Gastrocnemius medialis (tissue), 4 donors: ENCODE measurements around the gene TMEM132D.

Experiments
- POLR2A ChIP-seq, 2 donors: fragments of 450-650 bp; IDR thresholded peaks; one replicate each; pipeline ENCODE4 v1.6.1; 2017; ENCODE audit warnings: antibody characterized with exemption in 2 of 2, mild to moderate bottlenecking in 2 of 2, moderate library complexity in 2 of 2
- TF ChIP-seq, protein P1 (sequence below), 5 experiments: fragments of 450-650 bp in 3 of 5; fragments of 200-600 bp in 2 of 5; sonication (generic) in 2 of 5; IDR thresholded peaks in 4 of 5; conservative IDR thresholded peaks in 1 of 5; 1 replicate in 4 of 5; 2 replicates in 1 of 5; pipeline ENCODE4 v1.5.1; 2016 to 2019; ENCODE audit warnings: antibody characterized with exemption in 5 of 5, mild to moderate bottlenecking in 3 of 5, moderate library complexity in 3 of 5

DNA sequence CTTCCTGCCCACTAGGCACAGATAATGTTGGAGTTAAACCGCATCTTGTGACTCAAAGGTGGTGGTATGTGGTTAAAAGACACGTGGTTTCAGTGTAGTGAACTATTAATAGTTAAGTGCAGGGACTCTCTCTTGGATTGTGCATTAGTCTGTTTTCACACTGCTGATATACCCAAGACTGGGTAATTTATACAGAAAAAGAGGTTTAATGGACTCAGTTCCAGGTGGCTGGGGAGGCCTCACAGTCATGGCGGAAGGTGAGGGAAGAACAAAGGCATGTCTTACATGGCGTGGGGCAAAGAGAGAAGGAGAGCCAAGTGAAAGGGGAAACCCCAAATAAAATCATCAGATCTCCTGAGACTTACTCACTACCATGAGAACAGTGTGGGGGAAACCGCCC, 688.3 kb downstream of the TMEM132D start:
- TF ChIP-seq POLR2A (IDR thresholded peaks at IDR 0.05), result no peak
- TF ChIP-seq, protein P1, sequence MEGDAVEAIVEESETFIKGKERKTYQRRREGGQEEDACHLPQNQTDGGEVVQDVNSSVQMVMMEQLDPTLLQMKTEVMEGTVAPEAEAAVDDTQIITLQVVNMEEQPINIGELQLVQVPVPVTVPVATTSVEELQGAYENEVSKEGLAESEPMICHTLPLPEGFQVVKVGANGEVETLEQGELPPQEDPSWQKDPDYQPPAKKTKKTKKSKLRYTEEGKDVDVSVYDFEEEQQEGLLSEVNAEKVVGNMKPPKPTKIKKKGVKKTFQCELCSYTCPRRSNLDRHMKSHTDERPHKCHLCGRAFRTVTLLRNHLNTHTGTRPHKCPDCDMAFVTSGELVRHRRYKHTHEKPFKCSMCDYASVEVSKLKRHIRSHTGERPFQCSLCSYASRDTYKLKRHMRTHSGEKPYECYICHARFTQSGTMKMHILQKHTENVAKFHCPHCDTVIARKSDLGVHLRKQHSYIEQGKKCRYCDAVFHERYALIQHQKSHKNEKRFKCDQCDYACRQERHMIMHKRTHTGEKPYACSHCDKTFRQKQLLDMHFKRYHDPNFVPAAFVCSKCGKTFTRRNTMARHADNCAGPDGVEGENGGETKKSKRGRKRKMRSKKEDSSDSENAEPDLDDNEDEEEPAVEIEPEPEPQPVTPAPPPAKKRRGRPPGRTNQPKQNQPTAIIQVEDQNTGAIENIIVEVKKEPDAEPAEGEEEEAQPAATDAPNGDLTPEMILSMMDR (IDR thresholded peaks at IDR 0.05 in 4 of 5, conservative IDR thresholded peaks at IDR 0.05 in 1 of 5), result no peak
